GM23248 (cell line): ENCODE results near the gene RASGRF1.

Experiments used
- EZH2 ChIP-seq: fragments of 200-600 bp; sonication (generic); IDR thresholded peaks from 2 replicates; pipeline ENCODE4 v1.6.1; 2018; ENCODE audit warnings: antibody characterized with exemption, mild to moderate bottlenecking; ENCODE audit not compliant: insufficient read depth, poor library complexity, severe bottlenecking
- EZH2phosphoT487 ChIP-seq: fragments of 200-600 bp; sonication (generic); IDR thresholded peaks from 2 replicates; pipeline ENCODE4 v1.6.1; 2018; ENCODE audit warnings: antibody characterized with exemption, moderate library complexity, mild to moderate bottlenecking, low read depth; ENCODE audit not compliant: insufficient read depth

DNA sequence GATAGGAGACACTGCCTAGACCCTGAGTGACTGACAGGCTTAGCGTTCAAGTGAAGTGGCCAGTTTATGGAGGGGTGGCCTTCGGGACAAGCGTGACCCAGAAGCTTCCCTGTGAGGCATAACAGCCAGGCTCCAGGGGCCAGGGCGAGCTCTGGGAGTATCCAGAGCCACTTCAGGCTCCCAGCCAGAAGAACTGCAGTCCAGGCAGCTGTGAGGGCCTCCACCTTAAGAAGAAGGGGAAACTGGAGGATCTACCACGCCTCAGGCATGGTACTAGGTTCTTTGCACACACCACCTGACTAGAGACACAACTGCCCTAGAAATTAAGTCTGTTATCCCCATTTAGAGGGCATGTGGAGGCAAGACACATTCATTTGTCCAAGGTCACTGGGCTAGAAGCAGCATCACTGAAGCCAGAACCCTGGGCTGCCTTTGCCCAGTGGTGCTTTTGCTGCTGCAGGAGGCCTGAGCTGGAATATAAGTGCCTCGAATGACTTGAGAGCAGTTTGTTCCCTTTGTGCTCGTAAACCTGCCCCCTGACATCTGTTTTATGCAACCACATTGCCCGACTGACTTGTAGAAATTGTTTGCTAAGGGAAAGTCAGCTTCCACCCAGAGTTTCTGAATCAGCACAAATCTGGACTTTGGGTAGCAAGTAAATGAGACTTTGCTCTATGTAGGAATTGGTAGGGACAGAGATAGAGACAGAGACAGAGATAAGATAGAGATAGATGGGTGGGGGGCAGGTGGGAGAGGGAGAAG lies 23.3 kb downstream of the RASGRF1 start:
- TF ChIP-seq EZH2phosphoT487, result no peak
- TF ChIP-seq EZH2, result no peak
